ENCODE results near the gene AHSP. TPM values are rescaled to one million over a fixed set of nuclear protein-coding genes. Genes with fewer than 3 reads are reported as not detected.
"Not testable (repeated sequence)": the region's sequence is repeated elsewhere in the genome, so short reads cannot be mapped to it uniquely, and the experiment has no call there.

The AHSP gene
- total and polyA plus RNA-seq, 3 donors from 2014 or later, result 1.9 to 5.6 TPM; not detected in 1

- 94 to 96% methylated on average over 8 of the region's 8 CpGs for WGBS, 2 donors
- Histone ChIP-seq H3K4me1 (no peaks in the 10 kb centered on the region), H3K27me3 (no peaks in the 10 kb centered on the region), H3K4me3 (no peak overlapping the region), H3K9me3 (no peaks in the 10 kb centered on the region), H3K27ac (no peak overlapping the region), H3K36me3 (ENCODE audit: low read depth, missing control alignments) (no peaks in the 10 kb centered on the region)
- no peak for TF ChIP-seq POLR2A (IDR thresholded peaks at IDR 0.05)
- TF ChIP-seq CTCF (IDR thresholded peaks at IDR 0.05), result no peak
- DNase-seq, result no peak
- intact Hi-C loops (cut with DNase I; ENCODE audit: low total_unique reads), result no loop called here
These were observed 29.2 kb upstream of the AHSP start for GRCh38 chr16:31498493-31498892.

- Histone ChIP-seq H3K27me3 (no peaks in the 10 kb centered on the region), H3K36me3 (ENCODE audit: low read depth, missing control alignments) (no peaks in the 10 kb centered on the region), H3K4me3 (no peak overlapping the region), H3K4me1 (no peaks in the 10 kb centered on the region), H3K9me3 (no peaks in the 10 kb centered on the region), H3K27ac (no peak overlapping the region)
- DNase-seq, result no peak
- intact Hi-C loops (cut with DNase I; ENCODE audit: low total_unique reads), result no loop called here
- WGBS, 2 donors, result 90 to 100% methylated on average over 5 to 8 of the region's 8 CpGs
- no peak for TF ChIP-seq CTCF (IDR thresholded peaks at IDR 0.05)
- no peak for TF ChIP-seq POLR2A (IDR thresholded peaks at IDR 0.05)
These were observed 27.8 kb upstream of the AHSP start for GRCh38 chr16:31499928-31500327.

GRCh38 chr16:31501226-31501965 lies 26.3 kb upstream of the AHSP start:
- H3K27me3 ChIP-seq, result no peaks in the 10 kb centered on the region
- peaks cover under 1% of the 10 kb centered on the region for H3K4me1 ChIP-seq
- H3K27ac ChIP-seq, result no peak overlapping the region
- intact Hi-C loops (cut with DNase I; ENCODE audit: low total_unique reads), result no loop called here
- H3K4me3 ChIP-seq, result no peak overlapping the region
- H3K36me3 ChIP-seq (ENCODE audit: low read depth, missing control alignments), result no peaks in the 10 kb centered on the region
- no peaks in the 10 kb centered on the region for H3K9me3 ChIP-seq
- TF ChIP-seq POLR2A (IDR thresholded peaks at IDR 0.05) (no peak), CTCF (IDR thresholded peaks at IDR 0.05) (no peak)
- WGBS, 2 donors, result 81 to 88% methylated on average over 3 of the region's 3 CpGs
- DNase-seq, result no peak

- Histone ChIP-seq H3K27ac (no peak overlapping the region), H3K36me3 (ENCODE audit: low read depth, missing control alignments) (no peaks in the 10 kb centered on the region), H3K9me3 (no peaks in the 10 kb centered on the region), H3K4me3 (no peak overlapping the region), H3K4me1 (peaks cover 6% of the 10 kb centered on the region), H3K27me3 (no peaks in the 10 kb centered on the region)
- TF ChIP-seq POLR2A (IDR thresholded peaks at IDR 0.05) (no peak), CTCF (IDR thresholded peaks at IDR 0.05) (no peak)
- no peak for DNase-seq
- intact Hi-C loops (cut with DNase I; ENCODE audit: low total_unique reads), result no loop called here
- WGBS, 2 donors, result 82 to 83% methylated on average over 4 of the region's 4 CpGs
These were observed 25.7 kb upstream of the AHSP start for GRCh38 chr16:31501966-31502348.

GRCh38 chr16:31502981-31503380 lies 24.7 kb upstream of the AHSP start:
- no peaks in the 10 kb centered on the region for H3K36me3 ChIP-seq (ENCODE audit: low read depth, missing control alignments)
- TF ChIP-seq POLR2A (IDR thresholded peaks at IDR 0.05) (no peak), CTCF (IDR thresholded peaks at IDR 0.05) (no peak)
- peaks cover 13% of the 10 kb centered on the region for H3K4me1 ChIP-seq
- H3K9me3 ChIP-seq, result no peaks in the 10 kb centered on the region
- no peak overlapping the region for H3K27ac ChIP-seq
- no peak for DNase-seq
- H3K4me3 ChIP-seq, result no peak overlapping the region
- H3K27me3 ChIP-seq, result no peaks in the 10 kb centered on the region
- intact Hi-C loops (cut with DNase I; ENCODE audit: low total_unique reads), result no loop called here

- H3K9me3 ChIP-seq; intact Hi-C loops (cut with DNase I; ENCODE audit: low total_unique reads); H3K27ac ChIP-seq; H3K4me3 ChIP-seq; DNase-seq; H3K36me3 ChIP-seq (ENCODE audit: low read depth, missing control alignments); H3K27me3 ChIP-seq: not testable (repeated sequence)
- peaks cover 13% of the 10 kb centered on the region for H3K4me1 ChIP-seq
- 85 to 93% methylated on average over 8 of the region's 8 CpGs for WGBS, 2 donors
These were observed 24.1 kb upstream of the AHSP start for GRCh38 chr16:31503555-31503954.

Data from testis (tissue), 3 donors.